C4-2B (cell line): ENCODE results near the gene ILKAP.

Source experiments
- CTCF ChIP-seq: fragments of 450-650 bp; conservative IDR thresholded peaks from 2 replicates; pipeline ENCODE4 v1.5.1; 2017; ENCODE audit warnings: mild to moderate bottlenecking
- ZFX ChIP-seq: fragments of 450-650 bp; IDR thresholded peaks from 2 replicates; pipeline ENCODE4 v1.6.1; 2017

GRCh38 chr2:238230699-238231098 lies 27.2 kb upstream of the ILKAP start:
- TF ChIP-seq CTCF: no peak
- no peak for TF ChIP-seq ZFX
